GM23338 (cell line): ENCODE measurements around the gene CRABP1. TPM values are rescaled to one million over a fixed set of nuclear protein-coding genes. Genes with fewer than 3 reads are reported as not detected.

Experiments
- ATAC-seq: fragments of 200-7000 bp; cut with Tn5 transposase; 3 replicates; pipeline ENCODE4 v1.9.1; 2020
- DNase-seq: peaks from one replicate; pipeline ENCODE4 v3.0.0-alpha.2; 2015; ENCODE audit warnings: low spot score
- H2AFZ ChIP-seq: fragments of 200-600 bp; sonication (generic); 2 replicates; pipeline ENCODE4 v1.8.0; 2016; ENCODE audit warnings: antibody characterized with exemption, mild to moderate bottlenecking, moderate library complexity
- H3F3A ChIP-seq: fragments of 200-600 bp; sonication (generic); replicated peaks from 2 replicates; pipeline ENCODE4 v1.8.0; 2017; ENCODE audit warnings: antibody characterized with exemption, mixed run types, low read depth
- H3K27ac ChIP-seq: fragments of 200-600 bp; sonication (generic); 2 replicates; pipeline ENCODE4 v1.6.1; 2016; ENCODE audit warnings: low read depth
- H3K27me3 ChIP-seq: fragments of 200-600 bp; sonication (generic); 2 replicates; pipeline ENCODE4 v1.8.0; 2016; ENCODE audit warnings: mild to moderate bottlenecking, mixed run types, moderate library complexity; ENCODE audit not compliant: insufficient read depth
- H3K36me3 ChIP-seq: fragments of 200-600 bp; sonication (generic); 2 replicates; pipeline ENCODE4 v1.8.0; 2016; ENCODE audit warnings: mild to moderate bottlenecking; ENCODE audit not compliant: insufficient read depth
- H3K4me1 ChIP-seq: fragments of 200-600 bp; sonication (generic); 2 replicates; pipeline ENCODE4 v1.8.0; 2016; ENCODE audit warnings: mild to moderate bottlenecking, moderate library complexity; ENCODE audit not compliant: insufficient read depth
- H3K4me2 ChIP-seq: fragments of 200-600 bp; sonication (generic); 2 replicates; pipeline ENCODE4 v1.7.1; 2017; ENCODE audit warnings: mixed run types
- H3K4me3 ChIP-seq: fragments of 200-600 bp; sonication (generic); 2 replicates; pipeline ENCODE4 v1.6.1; 2016; ENCODE audit warnings: mixed run types
- H3K79me2 ChIP-seq: fragments of 200-600 bp; sonication (generic); replicated peaks from 2 replicates; pipeline ENCODE4 v1.8.0; 2017; ENCODE audit warnings: mild to moderate bottlenecking; ENCODE audit not compliant: insufficient read depth
- H3K9me2 ChIP-seq: fragments of 200-600 bp; sonication (generic); 2 replicates; pipeline ENCODE4 v1.8.0; 2017; ENCODE audit not compliant: insufficient read depth
- H4K20me1 ChIP-seq: fragments of 200-600 bp; sonication (generic); replicated peaks from 2 replicates; pipeline ENCODE4 v1.8.0; 2017; ENCODE audit warnings: mild to moderate bottlenecking; ENCODE audit not compliant: insufficient read depth
- H3K27ac Mint-ChIP-seq: 2 replicates; pipeline ENCODE4 v1.8.0; 2020; ENCODE audit warnings: inconsistent platforms, mild to moderate bottlenecking, moderate library complexity, mixed read lengths
- H3K27me3 Mint-ChIP-seq: 3 replicates; pipeline ENCODE4 v1.8.0; 2022; ENCODE audit warnings: low read depth, mild to moderate bottlenecking, moderate library complexity, mixed read lengths, inconsistent platforms; ENCODE audit not compliant: insufficient read depth, poor library complexity
- H3K36me3 Mint-ChIP-seq: 3 replicates; pipeline ENCODE4 v1.8.0; 2021; ENCODE audit warnings: low read depth, mild to moderate bottlenecking, inconsistent platforms, moderate library complexity, mixed read lengths
- H3K4me1 Mint-ChIP-seq: 3 replicates; pipeline ENCODE4 v1.8.0; 2020; ENCODE audit warnings: mild to moderate bottlenecking, inconsistent platforms, mixed read lengths
- H3K4me3 Mint-ChIP-seq: 3 replicates; pipeline ENCODE4 v1.8.0; 2021; ENCODE audit warnings: moderate library complexity, mild to moderate bottlenecking, inconsistent platforms, mixed read lengths
- H3K9me3 Mint-ChIP-seq: 3 replicates; pipeline ENCODE4 v1.8.0; 2020; ENCODE audit warnings: moderate library complexity, mild to moderate bottlenecking, inconsistent platforms, mixed read lengths
- CREB1 ChIP-seq: fragments of 250-450 bp; sonication (Bioruptor Pico); IDR thresholded peaks from 2 replicates; pipeline ENCODE4 v1.5.0; 2020; ENCODE audit warnings: low read depth, mild to moderate bottlenecking, moderate library complexity
- CTCF ChIP-seq, 2 experiments: fragments of 200-600 bp in 1 of 2; sonication (generic) in 1 of 2; conservative IDR thresholded peaks; 2 replicates each; pipeline versions ENCODE4 v1.5.1 to v1.6.1; 2016 to 2017; ENCODE audit warnings: antibody characterized with exemption in 2 of 2, low read depth in 2 of 2, mild to moderate bottlenecking in 2 of 2, moderate library complexity in 1 of 2
- ETS1 ChIP-seq: IDR thresholded peaks from 2 replicates; pipeline ENCODE4 v1.6.1; 2016; ENCODE audit warnings: antibody characterized with exemption
- EZH2 ChIP-seq: fragments of 200-600 bp; sonication (generic); IDR thresholded peaks from one replicate; pipeline ENCODE4 v1.8.0; 2017; ENCODE audit warnings: antibody characterized with exemption, mild to moderate bottlenecking, low read depth; ENCODE audit not compliant: unreplicated experiment
- NANOG ChIP-seq: IDR thresholded peaks from 2 replicates; pipeline ENCODE4 v1.6.1; 2016; ENCODE audit warnings: antibody characterized with exemption, borderline replicate concordance
- STAT1 ChIP-seq: IDR thresholded peaks from one replicate; pipeline ENCODE4 v1.6.1; 2016; ENCODE audit warnings: antibody characterized with exemption; ENCODE audit not compliant: unreplicated experiment
- ZNF331 ChIP-seq: fragments of 250-450 bp; sonication (Bioruptor Pico); IDR thresholded peaks from 2 replicates; pipeline ENCODE4 v1.5.0; 2020; ENCODE audit warnings: low read depth, mild to moderate bottlenecking, moderate library complexity
- polyA plus RNA-seq: library from polyadenylated mRNA; unstranded; fragments of >200 nt; fragmentation: Nextera tagmentation; extraction: Ambion mirVana; gene quantifications from 2 replicates; pipeline ENCODE4 v1.2.1, GENCODE V29; 2016
- total RNA-seq: library from RNA; depleted of rRNA; stranded (reverse); fragments of >200 nt; shearing (Covaris generic); gene quantifications from 2 replicates; pipeline ENCODE4 v1.2.3, GENCODE V29; 2014
- TF ChIP-seq, protein P1 (sequence below): fragments of 250-450 bp; sonication (Bioruptor Pico); IDR thresholded peaks from 2 replicates; pipeline ENCODE4 v1.5.0; 2020; ENCODE audit warnings: mild to moderate bottlenecking, moderate library complexity

Gene CRABP1
- total and polyA plus RNA-seq, 2 experiments from 2014 or later, result 156 to 522 TPM

DNA sequence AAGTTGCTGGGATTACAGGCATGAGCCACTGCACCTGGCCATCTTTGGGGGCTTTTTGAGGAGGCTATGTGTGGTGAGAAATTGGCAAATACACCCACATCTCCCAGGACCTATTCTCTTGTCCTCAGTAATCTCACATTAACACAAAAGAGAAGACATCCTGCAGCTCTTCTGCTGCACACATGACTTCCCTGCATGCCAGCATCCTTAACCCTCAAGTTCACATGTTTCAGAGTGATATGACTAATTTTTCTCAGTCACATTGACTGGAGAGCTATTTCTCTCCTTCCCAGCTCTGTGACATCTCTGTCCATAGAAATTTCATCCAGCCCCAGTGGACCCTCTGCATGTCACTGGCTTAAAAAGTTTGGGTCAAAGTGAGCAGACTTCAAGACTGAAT is 38.8 kb upstream of the CRABP1 start:
- 0 out of 2 replicates have a peak, but pooled peaks cover 8% of the 10 kb centered on the region for H3F3A ChIP-seq
- H3K9me3 Mint-ChIP-seq, result peaks cover 3% of the 10 kb centered on the region; the same call in 1 of the 3 replicates
- peaks cover 10% of the 10 kb centered on the region; the same call in 1 of the 2 replicates for H3K27me3 ChIP-seq
- H3K4me3 Mint-ChIP-seq, result no peak overlapping the region; the same call in 2 of the 3 replicates
- H3K79me2 ChIP-seq, result peaks cover 28% of the 10 kb centered on the region
- peaks cover 6% of the 10 kb centered on the region for H3K27me3 Mint-ChIP-seq
- H3K4me1 ChIP-seq, result 0 out of 2 replicates have a peak, but pooled peaks cover 6% of the 10 kb centered on the region
- no peak overlapping the region for H2AFZ ChIP-seq
- no peak overlapping the region for H3K27ac Mint-ChIP-seq
- no peaks in the 10 kb centered on the region for H3K36me3 ChIP-seq
- no peak overlapping the region for H3K4me2 ChIP-seq
- 0 out of 3 replicates have a peak, but pooled peaks cover 2% of the 10 kb centered on the region for H3K4me1 Mint-ChIP-seq
- no peak for DNase-seq
- H3K27ac ChIP-seq, result no peak overlapping the region
- TF ChIP-seq, protein P1, sequence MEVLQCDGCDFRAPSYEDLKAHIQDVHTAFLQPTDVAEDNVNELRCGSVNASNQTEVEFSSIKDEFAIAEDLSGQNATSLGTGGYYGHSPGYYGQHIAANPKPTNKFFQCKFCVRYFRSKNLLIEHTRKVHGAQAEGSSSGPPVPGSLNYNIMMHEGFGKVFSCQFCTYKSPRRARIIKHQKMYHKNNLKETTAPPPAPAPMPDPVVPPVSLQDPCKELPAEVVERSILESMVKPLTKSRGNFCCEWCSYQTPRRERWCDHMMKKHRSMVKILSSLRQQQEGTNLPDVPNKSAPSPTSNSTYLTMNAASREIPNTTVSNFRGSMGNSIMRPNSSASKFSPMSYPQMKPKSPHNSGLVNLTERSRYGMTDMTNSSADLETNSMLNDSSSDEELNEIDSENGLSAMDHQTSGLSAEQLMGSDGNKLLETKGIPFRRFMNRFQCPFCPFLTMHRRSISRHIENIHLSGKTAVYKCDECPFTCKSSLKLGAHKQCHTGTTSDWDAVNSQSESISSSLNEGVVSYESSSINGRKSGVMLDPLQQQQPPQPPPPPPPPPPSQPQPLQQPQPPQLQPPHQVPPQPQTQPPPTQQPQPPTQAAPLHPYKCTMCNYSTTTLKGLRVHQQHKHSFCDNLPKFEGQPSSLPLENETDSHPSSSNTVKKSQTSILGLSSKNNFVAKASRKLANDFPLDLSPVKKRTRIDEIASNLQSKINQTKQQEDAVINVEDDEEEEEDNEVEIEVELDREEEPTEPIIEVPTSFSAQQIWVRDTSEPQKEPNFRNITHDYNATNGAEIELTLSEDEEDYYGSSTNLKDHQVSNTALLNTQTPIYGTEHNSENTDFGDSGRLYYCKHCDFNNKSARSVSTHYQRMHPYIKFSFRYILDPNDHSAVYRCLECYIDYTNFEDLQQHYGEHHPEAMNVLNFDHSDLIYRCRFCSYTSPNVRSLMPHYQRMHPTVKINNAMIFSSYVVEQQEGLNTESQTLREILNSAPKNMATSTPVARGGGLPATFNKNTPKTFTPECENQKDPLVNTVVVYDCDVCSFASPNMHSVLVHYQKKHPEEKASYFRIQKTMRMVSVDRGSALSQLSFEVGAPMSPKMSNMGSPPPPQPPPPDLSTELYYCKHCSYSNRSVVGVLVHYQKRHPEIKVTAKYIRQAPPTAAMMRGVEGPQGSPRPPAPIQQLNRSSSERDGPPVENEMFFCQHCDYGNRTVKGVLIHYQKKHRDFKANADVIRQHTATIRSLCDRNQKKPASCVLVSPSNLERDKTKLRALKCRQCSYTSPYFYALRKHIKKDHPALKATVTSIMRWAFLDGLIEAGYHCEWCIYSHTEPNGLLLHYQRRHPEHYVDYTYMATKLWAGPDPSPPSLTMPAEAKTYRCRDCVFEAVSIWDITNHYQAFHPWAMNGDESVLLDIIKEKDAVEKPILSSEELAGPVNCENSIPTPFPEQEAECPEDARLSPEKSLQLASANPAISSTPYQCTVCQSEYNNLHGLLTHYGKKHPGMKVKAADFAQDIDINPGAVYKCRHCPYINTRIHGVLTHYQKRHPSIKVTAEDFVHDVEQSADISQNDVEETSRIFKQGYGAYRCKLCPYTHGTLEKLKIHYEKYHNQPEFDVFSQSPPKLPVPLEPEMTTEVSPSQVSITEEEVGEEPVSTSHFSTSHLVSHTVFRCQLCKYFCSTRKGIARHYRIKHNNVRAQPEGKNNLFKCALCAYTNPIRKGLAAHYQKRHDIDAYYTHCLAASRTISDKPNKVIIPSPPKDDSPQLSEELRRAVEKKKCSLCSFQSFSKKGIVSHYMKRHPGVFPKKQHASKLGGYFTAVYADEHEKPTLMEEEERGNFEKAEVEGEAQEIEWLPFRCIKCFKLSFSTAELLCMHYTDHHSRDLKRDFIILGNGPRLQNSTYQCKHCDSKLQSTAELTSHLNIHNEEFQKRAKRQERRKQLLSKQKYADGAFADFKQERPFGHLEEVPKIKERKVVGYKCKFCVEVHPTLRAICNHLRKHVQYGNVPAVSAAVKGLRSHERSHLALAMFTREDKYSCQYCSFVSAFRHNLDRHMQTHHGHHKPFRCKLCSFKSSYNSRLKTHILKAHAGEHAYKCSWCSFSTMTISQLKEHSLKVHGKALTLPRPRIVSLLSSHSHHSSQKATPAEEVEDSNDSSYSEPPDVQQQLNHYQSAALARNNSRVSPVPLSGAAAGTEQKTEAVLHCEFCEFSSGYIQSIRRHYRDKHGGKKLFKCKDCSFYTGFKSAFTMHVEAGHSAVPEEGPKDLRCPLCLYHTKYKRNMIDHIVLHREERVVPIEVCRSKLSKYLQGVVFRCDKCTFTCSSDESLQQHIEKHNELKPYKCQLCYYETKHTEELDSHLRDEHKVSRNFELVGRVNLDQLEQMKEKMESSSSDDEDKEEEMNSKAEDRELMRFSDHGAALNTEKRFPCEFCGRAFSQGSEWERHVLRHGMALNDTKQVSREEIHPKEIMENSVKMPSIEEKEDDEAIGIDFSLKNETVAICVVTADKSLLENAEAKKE (CRISPR knock-in tag), result no peak
- TF ChIP-seq CTCF (conservative IDR thresholded peaks at IDR 0.05; ENCODE audit: low read depth in 2 of 2), result no peak
- TF ChIP-seq ETS1, result no peak
- TF ChIP-seq NANOG, result no peak
- no peak for TF ChIP-seq CREB1 (CRISPR knock-in tag)
- TF ChIP-seq STAT1, result no peak
- TF ChIP-seq ZNF331 (CRISPR knock-in tag), result no peak
- no peak for TF ChIP-seq EZH2
- ATAC-seq, result no peak
- no peaks in the 10 kb centered on the region for H3K36me3 Mint-ChIP-seq
- peaks cover 5% of the 10 kb centered on the region for H3K9me2 ChIP-seq
- no peak overlapping the region for H3K4me3 ChIP-seq
- H4K20me1 ChIP-seq, result no peaks in the 10 kb centered on the region
